Hematopoietic multipotent progenitor cell treated with erythropoietin and hydrocortisone succinate and interleukin-3 and kit ligand, for 17 days (in vitro differentiated cells): Measurements from ENCODE around the gene NPHP4.
"Not testable (repeated sequence)": the region's sequence is repeated elsewhere in the genome, so short reads cannot be mapped to it uniquely, and the experiment has no call there.

Experiments
- DNase-seq: peaks from one replicate; pipeline ENCODE4 v3.0.0-alpha.2; 2015; ENCODE audit warnings: low spot score

Gene NPHP4

DNA sequence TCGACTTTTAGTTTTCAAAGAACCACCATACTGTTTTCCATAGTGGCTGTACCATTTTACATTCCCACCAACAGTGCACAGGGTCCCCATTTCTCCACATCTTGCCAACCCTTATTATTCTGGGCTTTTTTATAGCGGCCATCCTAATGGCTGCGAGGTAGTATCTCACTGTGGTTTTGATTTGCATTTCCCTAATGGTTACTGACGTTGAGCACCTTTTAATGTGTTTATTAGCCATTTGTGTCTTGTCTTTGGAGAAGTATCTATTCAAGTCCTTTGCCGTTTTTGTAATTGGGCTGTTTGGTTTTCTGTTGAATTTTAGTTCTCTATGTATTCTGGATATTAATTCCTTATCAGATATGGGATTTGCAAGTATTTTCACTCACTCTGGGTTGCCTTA lies 31.1 kb upstream of the NPHP4 start:
- DNase-seq, result no peak

DNA sequence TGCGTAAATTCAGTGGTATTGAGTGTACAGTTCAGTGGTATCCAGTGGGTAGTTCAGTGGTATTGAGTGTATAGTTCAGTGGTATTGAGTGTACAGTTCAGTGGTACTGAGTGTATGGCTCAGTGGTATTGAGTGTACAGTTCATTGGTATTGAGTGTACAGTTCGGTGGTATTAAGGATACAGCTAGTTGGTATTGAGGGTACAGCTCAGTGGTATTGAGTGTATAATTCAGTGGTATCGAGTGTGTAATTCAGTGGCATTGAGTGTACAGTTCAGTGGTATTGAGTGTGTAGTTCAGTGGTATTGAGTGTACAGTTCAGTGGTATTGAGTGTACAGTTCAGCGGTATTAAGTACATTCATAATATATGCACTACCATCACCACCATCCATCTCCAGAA lies 30.0 kb upstream of the NPHP4 start:
- no peak for DNase-seq

DNA sequence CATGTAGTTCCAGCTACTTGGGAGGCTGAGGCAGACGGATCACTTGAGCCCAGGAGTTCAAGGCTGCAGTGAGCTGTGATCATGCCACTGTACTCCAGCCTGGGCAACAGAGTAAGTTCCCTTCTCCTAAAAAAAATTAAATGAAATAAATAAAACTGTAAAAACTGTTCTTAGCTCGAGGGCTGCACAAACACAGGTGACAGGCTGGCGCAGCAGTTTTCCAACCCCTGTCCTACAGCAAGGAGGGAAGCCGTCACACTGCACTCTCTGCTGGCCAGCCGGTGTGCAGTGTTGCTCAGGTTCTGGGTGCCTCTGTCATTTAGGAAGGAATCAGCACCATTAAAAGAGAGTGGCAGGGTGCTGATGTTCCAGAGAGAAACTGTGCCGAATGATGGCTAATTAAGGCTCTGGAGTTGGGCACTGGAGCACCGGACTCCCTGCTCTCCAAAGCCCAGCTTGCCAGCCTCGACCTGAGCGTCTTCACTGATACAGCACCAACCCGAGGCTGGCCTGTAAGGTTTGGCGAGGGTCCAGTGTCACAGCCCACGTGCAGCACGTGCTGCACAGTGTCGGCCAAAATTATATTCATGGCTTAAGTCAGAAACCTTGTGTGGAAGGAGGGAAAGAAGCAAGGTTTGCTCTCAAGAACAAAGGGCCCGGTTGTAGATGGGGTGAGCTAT lies 27.1 kb upstream of the NPHP4 start:
- no peak for DNase-seq

DNA sequence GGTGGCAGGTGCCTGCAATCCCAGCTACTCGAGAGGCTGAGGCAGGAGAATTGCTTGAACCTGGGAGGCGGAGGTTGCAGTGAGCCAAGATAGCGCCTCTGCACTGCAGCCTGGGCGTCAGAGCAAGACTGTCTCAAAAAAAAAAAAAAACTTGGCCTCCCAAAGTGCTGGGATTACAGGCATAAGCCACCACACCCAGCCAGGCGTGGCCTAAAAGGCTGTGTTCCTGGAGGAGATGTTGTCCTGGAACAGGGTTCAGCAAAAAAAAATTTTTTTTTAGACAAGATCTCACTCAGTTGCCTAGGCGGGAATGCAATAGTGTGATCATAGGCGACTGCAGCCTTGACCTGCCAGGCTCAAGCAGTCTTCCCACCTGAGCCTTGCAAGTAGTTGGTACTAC lies 25.4 kb upstream of the NPHP4 start:
- not testable (repeated sequence) for DNase-seq

DNA sequence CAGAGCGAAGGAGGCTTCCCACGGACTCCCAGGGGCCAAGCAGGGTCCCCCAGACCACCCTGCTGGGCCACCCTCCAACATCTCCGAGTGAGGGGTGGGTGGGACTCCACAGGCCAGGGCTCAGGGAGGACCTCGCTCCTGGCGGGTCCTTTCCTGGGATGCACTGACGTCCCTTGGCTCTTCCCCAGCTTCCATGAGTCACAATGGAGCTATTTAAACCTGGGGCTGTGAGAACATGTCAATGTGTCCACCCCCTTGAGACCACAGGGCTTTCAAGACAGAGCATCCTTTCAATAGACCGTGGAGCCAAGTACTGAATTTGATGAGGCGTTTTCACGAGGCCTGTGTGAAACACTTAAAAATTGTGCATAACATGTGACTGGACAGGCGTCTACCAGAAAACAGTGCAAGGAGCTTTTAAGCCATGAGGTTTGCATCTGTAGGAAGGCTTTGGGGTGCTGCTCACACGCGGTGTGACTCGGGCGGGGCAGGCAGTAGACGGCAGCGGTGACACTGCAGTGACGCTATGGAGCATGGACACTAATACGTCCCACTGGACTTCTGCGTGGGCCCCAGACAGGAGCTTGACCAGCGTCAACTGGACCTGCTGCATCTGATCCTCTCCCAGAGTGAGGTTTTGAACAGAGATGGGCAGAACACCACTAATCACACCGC lies 24.1 kb upstream of the NPHP4 start:
- no peak for DNase-seq

DNA sequence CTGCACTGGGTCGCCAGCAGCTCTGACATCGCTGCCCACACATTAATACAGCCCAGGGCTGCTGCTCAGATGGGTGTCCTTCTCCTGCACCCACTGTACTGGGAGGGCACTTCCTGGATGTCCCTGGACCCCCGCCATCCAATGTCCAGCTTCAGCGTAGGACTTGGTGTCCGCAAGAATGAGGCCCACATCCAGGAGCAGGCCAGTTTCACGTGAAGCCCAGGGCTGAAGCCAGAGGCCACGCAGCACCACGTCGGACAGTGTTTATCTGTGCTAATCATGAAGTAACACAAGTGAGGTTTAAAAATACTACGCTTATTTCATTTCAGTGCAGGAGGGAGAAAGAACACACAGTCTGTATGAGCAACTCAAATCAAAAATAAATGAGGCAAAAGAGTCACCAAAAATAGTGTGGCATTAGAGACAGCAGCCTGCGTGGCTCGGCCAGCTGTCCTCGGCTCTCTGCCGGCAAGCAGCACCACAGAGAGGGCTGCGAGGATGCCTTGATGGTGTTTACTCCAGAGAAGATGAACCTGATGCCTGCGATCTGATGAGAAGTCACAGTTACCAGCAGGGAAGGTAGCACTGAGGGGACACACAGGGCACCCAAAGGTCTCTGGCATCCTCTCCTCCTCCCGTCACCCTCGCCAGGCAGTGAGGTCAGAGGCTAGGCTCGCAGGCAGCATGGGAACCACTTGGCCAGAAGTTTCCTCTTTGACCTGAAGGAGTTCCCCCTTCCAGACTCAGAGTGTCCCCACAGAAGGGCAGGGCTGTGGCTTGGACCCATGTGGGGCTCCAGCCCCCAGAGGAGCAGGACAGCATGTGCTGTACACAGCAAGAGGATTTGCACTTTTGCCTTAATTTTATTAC lies 22.1 kb upstream of the NPHP4 start:
- DNase-seq, result no peak

DNA sequence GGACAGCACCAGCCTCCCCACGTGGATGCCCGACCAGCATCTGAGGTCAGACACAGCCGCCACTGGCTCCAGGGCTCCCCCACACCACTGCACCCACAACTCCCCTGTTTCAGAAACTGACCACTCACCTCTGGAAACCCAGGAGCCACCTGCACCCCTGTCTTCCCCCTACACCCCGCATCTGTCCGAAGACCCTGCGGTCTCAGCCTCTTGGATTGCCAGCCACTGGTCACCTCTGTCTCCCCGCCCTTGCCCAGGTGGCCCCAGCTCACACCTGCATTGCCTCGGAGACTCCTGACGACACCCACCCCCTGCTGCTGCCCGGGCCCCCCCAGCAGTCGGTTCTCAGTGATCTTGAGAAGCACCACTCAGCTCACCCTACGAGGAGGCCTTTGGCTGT lies 21.3 kb upstream of the NPHP4 start:
- DNase-seq, result no peak

DNA sequence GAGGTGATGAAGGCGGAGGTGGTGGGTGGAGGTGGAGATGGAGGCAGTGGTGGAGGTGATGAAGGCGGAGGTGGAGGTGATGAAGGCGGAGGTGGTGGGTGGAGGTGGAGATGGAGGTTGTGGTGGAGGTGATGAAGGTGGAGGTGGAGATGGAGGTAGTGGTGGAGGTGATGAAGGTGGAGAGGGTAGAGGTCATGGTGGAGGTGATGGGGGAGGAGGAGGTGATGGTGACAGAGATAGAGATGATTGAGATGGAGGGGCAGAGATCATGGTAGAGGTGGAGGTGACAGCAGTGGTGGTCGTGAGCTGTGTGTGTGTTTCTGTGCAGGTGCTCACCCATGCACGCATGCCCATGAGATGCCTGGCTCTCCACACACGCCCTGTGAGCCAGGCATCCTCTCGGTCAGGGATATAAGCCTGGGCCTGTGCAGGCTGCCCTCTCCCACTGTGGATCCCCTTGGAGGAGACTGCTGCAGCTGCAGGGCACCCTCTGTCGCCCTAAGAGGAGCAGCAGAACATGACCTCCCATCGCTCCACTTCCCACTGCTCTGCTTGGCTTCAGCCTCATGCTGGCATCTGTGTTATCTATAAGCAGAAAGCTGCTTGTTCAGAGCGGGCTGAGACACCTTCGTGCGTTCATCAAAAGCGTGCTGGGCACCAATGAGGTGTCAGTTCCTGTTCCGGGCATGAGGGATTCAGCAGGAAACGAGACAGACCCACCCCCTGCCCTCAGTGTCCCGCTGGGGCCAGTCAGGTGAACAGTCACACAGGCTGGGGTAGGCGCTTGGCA lies 20.5 kb upstream of the NPHP4 start:
- no peak for DNase-seq

DNA sequence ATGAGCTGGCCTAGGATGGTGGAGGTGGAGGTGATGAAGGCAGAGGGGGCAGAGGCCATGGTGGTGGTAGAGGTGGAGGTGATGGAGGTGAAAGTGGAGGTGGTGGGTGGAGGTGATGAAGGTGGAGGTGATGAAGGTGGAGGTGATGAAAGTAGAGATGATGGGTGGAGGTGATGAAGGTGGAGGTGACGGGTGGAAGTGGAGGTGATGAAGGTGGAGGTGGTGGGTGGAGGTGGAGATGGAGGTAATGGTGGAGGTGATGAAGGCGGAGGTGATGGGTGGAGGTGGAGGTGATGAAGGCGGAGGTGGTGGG lies 19.7 kb upstream of the NPHP4 start:
- no peak for DNase-seq

DNA sequence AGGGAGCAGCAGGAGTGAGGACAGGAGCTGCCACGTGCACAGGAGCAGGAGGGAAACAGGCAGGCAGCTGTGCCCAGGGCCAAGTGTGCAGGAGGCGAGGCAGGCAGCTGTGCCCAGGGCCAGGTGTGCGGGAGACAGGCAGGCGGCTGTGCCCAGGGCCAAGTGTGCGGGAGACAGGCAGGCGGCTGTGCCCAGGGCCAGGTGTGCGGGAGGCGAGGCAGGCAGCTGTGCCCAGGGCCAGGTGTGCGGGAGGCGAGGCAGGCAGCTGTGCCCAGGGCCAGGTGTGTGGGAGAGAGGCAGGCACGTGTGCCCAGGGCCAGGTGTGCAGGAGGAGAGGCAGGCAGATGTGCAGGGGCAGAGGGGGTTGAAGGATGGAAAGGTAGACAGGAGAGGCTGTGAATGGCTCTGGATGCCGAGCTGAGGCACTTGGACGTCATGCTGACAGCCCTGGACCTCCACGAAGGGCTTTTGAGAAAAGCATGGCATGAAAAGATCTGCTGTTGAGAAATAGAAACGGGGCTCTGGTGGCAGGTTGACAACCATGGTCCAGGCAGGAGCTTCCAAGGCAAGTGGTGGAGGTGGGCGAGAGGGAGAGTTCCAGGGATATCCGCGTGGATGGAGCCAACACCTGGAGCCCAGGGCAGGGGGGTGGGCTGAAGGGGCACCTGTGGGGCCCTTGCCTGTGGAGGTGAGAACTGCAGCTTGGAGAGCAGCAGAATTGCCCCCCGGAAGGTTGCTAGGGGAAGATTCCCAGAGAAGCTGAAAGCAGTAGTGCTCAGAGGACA lies 19.1 kb upstream of the NPHP4 start:
- no peak for DNase-seq

DNA sequence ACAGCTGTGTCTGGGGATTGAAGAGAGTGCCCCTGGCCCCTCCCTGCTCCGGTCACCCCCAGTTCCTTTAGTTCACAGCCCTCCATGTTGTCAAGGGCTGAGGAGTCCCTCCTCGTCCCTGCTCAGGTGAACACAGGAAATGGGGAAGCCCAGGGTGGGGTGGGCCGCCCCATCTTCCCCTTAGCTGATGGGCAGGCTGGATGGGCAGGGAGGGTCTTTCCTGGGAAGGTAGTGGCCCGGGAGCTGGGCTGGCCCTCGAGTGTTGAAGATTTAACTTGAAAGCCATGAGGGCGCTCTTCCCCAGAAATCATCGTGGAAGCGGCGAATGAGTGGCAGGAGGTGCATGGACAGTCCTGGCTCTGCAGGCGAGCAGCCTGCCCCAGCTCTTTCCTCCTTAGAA lies 18.3 kb upstream of the NPHP4 start:
- no peak for DNase-seq

DNA sequence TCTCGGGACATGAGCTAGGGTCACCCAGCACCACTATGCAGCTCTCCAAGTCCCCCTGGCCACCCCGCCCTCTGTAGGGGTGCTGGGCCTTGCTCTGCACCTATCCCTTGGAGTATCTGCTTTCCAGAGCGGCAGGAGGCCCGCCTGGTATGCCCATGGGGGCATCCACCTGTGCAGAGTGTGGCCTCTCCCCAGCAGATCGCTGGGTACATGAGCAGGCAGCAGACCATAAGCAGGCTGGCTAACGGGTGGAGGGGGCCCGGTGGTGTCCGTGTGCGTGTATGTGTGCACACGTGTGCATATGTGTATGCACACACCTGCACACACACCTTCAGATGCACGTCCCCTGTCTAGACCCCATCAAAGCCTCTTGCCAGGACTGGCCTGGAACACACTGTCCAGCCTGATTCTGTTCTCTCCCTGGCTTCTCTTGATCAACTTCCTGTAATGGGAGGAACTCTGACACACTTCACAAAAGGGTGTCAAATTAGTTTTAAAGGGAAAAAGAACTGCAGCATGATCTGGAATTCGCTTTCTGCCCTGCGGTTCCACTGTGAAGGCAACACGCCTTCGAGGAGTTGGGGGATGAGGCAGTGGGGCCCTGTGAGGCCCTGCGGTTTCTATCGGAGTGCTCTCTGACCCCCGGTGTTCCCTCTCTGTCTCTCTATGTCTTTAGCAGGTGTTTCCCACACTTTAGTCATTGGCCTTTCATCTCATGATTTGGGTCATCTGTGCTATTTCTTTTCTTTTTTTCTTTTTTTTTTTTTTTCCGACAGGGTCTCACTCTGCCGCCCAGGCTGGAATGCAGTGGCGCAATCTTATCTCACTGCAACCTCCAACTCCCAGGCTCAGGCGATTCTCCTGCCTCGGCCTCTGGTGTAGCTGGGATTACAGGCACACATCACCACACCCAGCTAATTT lies 17.2 kb upstream of the NPHP4 start:
- no peak for DNase-seq

DNA sequence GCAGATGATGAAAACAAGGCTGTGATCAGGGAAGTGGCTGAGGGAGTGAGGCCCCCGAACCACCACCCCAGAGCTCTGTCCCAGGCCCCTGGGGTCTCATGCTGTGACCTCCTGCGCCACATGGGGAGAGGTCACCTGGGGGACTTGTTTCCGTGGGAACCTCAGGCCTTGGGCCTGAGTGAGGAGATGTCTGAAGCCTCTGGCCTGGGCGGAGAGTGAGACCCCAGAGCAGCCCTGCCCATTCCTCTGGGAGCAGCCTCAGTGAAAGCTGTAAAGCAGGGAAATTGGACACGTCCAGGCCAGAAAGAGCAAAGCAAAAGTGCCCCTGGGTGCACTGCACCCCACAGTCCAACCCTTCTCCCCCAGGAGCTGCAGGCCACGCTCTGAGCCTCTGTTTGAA lies 16.5 kb upstream of the NPHP4 start:
- DNase-seq, result no peak

DNA sequence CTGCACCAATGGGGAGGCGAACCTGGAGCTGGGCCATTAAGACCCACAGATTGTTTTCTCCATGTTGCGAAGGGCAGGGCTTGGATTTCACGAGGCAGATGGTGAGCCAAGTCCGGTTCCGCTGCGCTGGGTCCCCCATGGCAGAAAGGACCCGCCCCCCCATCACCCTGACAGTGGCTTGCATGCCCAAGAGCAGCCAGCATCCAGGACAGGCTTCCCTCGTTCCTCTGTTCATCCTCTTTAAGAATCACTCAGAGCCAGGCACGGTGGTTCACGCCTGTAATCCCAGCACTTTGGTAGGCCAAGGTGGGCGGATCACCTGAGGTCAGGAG lies 15.8 kb upstream of the NPHP4 start:
- DNase-seq, result no peak

DNA sequence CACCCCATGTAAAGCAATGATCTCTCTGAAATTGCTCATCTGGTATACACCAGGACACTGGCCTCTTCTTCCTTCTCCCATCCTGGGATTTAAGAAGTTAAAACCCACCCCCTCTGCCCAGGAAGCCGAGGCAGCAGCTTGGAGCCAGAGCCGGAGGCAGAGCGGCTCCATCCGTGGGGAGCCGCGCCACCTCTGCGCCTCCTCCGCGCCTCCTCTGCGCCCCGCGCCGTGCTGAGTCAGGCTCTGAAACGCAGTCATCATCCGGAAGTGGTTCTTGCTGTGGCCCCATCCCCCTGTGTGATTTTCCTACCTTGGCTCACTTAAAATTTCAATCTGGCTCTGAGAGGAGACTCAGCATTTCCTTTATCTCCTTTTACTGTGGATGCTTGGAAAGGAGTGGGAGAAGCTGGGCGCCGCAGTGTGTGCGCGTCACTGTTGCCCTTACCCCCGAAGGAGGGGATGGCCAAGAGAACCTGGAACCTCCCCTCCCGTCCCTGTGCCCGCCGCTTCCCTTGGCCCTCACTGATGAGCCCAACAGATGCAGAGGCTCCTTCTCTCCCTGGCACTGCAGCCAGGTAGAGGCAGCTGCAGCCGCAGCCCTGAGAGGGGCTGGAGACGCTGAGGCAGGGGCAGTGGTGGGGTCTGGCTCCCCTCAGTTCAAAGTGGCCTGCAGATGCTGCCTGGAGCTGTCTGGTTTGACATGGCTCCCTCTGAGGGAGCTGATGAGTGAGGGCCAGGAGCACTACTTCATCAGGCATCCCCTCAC lies 15.3 kb upstream of the NPHP4 start:
- no peak for DNase-seq

DNA sequence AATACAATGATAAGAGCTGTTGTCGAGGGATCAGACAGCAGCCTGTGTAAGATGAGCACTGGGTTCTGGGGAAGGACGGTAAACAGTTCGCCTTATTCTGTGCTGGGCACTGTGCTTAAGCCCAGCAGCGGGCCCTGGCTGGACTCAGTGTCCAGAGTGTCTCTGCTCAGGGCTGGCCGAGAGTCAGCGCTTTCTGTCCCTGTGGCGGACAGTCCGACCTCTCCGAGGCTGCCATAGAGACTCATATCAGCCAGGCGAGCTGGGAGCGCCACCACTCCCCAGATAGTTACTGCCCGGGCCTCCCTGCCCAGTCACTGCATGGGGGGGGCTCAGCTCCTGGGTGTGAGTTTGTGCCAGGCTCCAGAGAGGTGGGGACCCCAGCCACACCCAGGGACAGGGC lies 14.7 kb upstream of the NPHP4 start:
- DNase-seq, result no peak

DNA sequence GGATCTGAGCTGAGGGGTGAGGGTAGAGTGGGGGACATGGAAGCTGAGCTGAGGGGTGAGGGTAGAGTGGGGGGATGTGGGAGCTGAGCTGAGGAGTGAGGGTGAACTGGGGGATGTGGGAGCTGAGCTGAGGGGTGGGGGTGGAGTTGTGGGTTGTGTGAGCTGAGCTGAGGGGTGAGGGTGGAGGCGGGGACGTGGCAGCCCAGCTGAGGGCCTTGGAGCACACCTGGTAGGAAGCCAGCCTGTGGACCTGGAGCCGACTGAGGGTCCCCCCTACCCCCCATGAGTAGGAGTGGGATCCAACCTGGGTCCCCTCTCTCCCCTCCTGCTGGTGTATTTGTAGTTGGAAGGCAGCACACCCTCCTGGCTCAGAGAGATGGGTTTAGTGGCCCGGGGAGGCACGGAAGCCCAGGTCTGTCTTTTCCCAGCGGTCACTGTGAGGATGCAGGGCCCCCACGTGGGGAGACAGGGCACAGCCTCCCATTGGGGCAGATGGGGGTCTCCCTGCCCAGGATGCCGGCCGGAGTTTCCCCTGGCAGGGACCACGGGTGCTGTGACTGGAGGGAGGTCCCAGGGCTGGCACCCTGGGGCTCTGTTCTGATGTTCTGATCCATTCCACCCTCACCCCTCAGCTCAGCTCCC lies 13.2 kb upstream of the NPHP4 start:
- DNase-seq, result no peak

DNA sequence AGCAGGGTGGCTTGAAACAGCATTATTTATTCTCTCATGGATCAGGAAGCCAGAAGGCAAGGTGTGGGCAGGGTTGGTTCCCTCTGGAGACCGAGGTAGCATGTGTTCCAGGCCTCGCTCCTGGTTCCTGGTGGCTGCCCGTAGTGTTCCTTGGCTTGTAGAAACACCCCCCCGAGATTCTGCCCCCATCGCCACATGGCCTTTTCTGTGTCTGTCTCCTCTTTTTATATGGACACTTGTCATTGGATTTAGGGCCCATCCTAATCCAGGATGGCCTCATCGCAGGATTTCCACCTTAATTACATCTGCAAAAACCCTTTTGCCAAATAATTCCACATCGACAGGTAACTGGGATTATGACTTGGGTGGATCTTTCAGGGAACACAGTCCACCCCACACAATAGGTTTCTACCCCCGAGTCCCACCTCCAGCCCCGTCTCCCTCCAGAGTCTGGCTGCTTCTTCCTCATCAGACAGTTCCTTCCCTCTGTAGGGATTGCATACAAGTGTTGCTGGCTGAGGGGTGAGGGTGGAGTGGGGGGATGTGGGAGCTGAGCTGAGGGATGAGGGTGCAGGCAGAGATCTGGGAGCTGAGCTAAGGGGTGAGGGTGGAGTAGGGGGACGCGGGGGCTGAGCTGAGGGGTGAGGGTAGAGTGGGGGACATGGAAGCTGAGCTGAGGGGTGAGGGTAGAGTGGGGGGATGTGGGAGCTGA lies 12.3 kb upstream of the NPHP4 start:
- no peak for DNase-seq
